OCI-M2 (cell line): Measurements from ENCODE around the gene ACOX1.

Experiments
- DNase-seq: peaks from one replicate; lab custom pipeline; 2025; ENCODE audit not compliant: unreplicated experiment; lab: John Stamatoyannopoulos, UW

Gene ACOX1

GRCh38 chr17:75893305-75894048 lies 85.5 kb downstream of the ACOX1 start:
- DNase-seq, result no peak

- no peak for DNase-seq
These were observed 86.3 kb downstream of the ACOX1 start for GRCh38 chr17:75892556-75893224.

- DNase-seq, result no peak
These were observed 87.1 kb downstream of the ACOX1 start for GRCh38 chr17:75891605-75892555.
